ENCODE data around the gene CYP4V2.
A peak's percentile ranks its signal among the peaks of the same experiment; 100 is the strongest.

Gene CYP4V2

GRCh38 chr4:186189656-186190055 is 1.7 kb upstream of the CYP4V2 start:
- DNase-seq (ENCODE audit: low read depth): no peak

- peak; percentile 31 for DNase-seq (ENCODE audit: low read depth)
Observed at GRCh38 chr4:186190581-186191199, 677 bp upstream of the CYP4V2 start.

GRCh38 chr4:186192066-186192612 is 772 bp downstream of the CYP4V2 start:
- DNase-seq (ENCODE audit: low read depth): peak; percentile 25

- no peak for DNase-seq (ENCODE audit: low read depth)
Observed at GRCh38 chr4:186193851-186194250, 2.5 kb downstream of the CYP4V2 start.

- DNase-seq (ENCODE audit: low read depth): no peak
Observed at GRCh38 chr4:186196063-186196462, 4.7 kb downstream of the CYP4V2 start.

- no peak for DNase-seq (ENCODE audit: low read depth)
Observed at GRCh38 chr4:186200516-186200915, 9.1 kb downstream of the CYP4V2 start.

- no peak for DNase-seq (ENCODE audit: low read depth)
Observed at GRCh38 chr4:186201010-186201409, 9.6 kb downstream of the CYP4V2 start.

GRCh38 chr4:186201535-186202230 is 10.3 kb downstream of the CYP4V2 start:
- DNase-seq (ENCODE audit: low read depth): peak; percentile 58

- DNase-seq (ENCODE audit: low read depth): no peak
Observed at GRCh38 chr4:186202490-186203140, 11.2 kb downstream of the CYP4V2 start.

GRCh38 chr4:186203406-186203805 is 12.0 kb downstream of the CYP4V2 start:
- DNase-seq (ENCODE audit: low read depth): no peak

GRCh38 chr4:186204103-186204559 is 12.8 kb downstream of the CYP4V2 start:
- peak; percentile 64 for DNase-seq (ENCODE audit: low read depth)

GRCh38 chr4:186204686-186205085 is 13.3 kb downstream of the CYP4V2 start:
- DNase-seq (ENCODE audit: low read depth): no peak

GRCh38 chr4:186205156-186205555 is 13.8 kb downstream of the CYP4V2 start:
- DNase-seq (ENCODE audit: low read depth): no peak

- no peak for DNase-seq (ENCODE audit: low read depth)
Observed at GRCh38 chr4:186216465-186217024, 25.2 kb downstream of the CYP4V2 start.

GRCh38 chr4:186217733-186218293 is 26.4 kb downstream of the CYP4V2 start:
- no peak for DNase-seq (ENCODE audit: low read depth)

GRCh38 chr4:186221624-186222023 is 30.3 kb downstream of the CYP4V2 start:
- DNase-seq (ENCODE audit: low read depth): no peak

GRCh38 chr4:186225848-186226247 is 34.5 kb downstream of the CYP4V2 start:
- DNase-seq (ENCODE audit: low read depth): no peak

- DNase-seq (ENCODE audit: low read depth): no peak
Observed at GRCh38 chr4:186226521-186227189, 35.3 kb downstream of the CYP4V2 start.

GRCh38 chr4:186227221-186227620 is 35.9 kb downstream of the CYP4V2 start, which contains the start of gene KLKB1:
TSS of gene KLKB1 (plus strand) at chr4:186227507. CDS start at chr4:186228196, 689 bp downstream.
- no peak for DNase-seq (ENCODE audit: low read depth)

- DNase-seq (ENCODE audit: low read depth): no peak
Observed at GRCh38 chr4:186227744-186228513, 36.6 kb downstream of the CYP4V2 start.

GRCh38 chr4:186228514-186228894 is 37.1 kb downstream of the CYP4V2 start:
- DNase-seq (ENCODE audit: low read depth): no peak

All from activated T-cell treated with anti-CD3 and anti-CD28 coated beads for 48 hours (primary cell).